ENCODE measurements around the gene OR11A1. TPM values are rescaled to one million over a fixed set of nuclear protein-coding genes. Genes with fewer than 3 reads are reported as not detected.

Gene OR11A1
- total RNA-seq, 2 experiments from 2014 or later = not detected

- ChIA-PET POLR2A (no interaction called here), CTCF (no interaction called here)
- ATAC-seq (ENCODE audit: poor library complexity) (no peak), DNase-seq (no peak)
- H3K27me3 ChIP-seq (ENCODE audit: control insufficient read depth in 1 of 2, insufficient read depth in 2 of 2, low read length in 2 of 2) = peaks cover 10 to 13% of the 10 kb centered on the region in 2 experiments
- no peaks in the 10 kb centered on the region for H3K4me1 Mint-ChIP-seq (ENCODE audit: low read depth)
- TF ChIP-seq CTCF (IDR thresholded peaks at IDR 0.05) = no peak
- no peaks in the 10 kb centered on the region for H3K9me3 ChIP-seq (ENCODE audit: control insufficient read depth in 1 of 2, insufficient read depth in 1 of 2, low read length in 2 of 2)
- H3K27ac ChIP-seq (ENCODE audit: low read depth in 1 of 2, low read length in 2 of 2) = no peak within 1 kb of the TSS
- no peaks in the 10 kb centered on the region for H3K36me3 ChIP-seq (ENCODE audit: insufficient read depth, low read length)
- no peaks in the 10 kb centered on the region for H3K9me3 Mint-ChIP-seq
- no peak within 1 kb of the TSS for H3K4me3 Mint-ChIP-seq
- peaks cover 53% of the 10 kb centered on the region for H3K27me3 Mint-ChIP-seq
- no peak within 1 kb of the TSS for H3K27ac Mint-ChIP-seq
- H3K4me1 ChIP-seq (ENCODE audit: insufficient read depth, low read length) = no peaks in the 10 kb centered on the region
- H3K36me3 Mint-ChIP-seq (ENCODE audit: low read depth) = no peaks in the 10 kb centered on the region
- no peak within 1 kb of the TSS for H3K4me3 ChIP-seq (ENCODE audit: low read length)
- intact Hi-C loops (cut with DNase I, micrococcal nuclease) = no loop called here
Observed at GRCh38 chr6:29487660-29488059, 30.8 kb upstream of the OR11A1 start, which contains the start of gene MAS1L. Gene MAS1L (minus strand): TSS chr6:29487956. CDS start chr6:29487902, 54 bp downstream.

GRCh38 chr6:29487131-29487530, 30.3 kb upstream of the OR11A1 start:
- no peak for TF ChIP-seq CTCF (IDR thresholded peaks at IDR 0.05)
- Histone ChIP-seq H3K9me3 (ENCODE audit: control insufficient read depth in 1 of 2, insufficient read depth in 1 of 2, low read length in 2 of 2) (no peaks in the 10 kb centered on the region), H3K27ac (ENCODE audit: low read depth in 1 of 2, low read length in 2 of 2) (no peak overlapping the region), H3K4me1 (ENCODE audit: insufficient read depth, low read length) (no peaks in the 10 kb centered on the region), H3K36me3 (ENCODE audit: insufficient read depth, low read length) (no peaks in the 10 kb centered on the region), H3K27me3 (ENCODE audit: control insufficient read depth in 1 of 2, insufficient read depth in 2 of 2, low read length in 2 of 2) (peaks cover 10 to 13% of the 10 kb centered on the region in 2 experiments), H3K4me3 (ENCODE audit: low read length) (no peak overlapping the region)
- ATAC-seq (ENCODE audit: poor library complexity) = no peak
- DNase-seq = no peak
- ChIA-PET CTCF (no interaction called here), POLR2A (no interaction called here)
- H3K27ac Mint-ChIP-seq = no peak overlapping the region
- no peaks in the 10 kb centered on the region for H3K4me1 Mint-ChIP-seq (ENCODE audit: low read depth)
- H3K27me3 Mint-ChIP-seq = peaks cover 56% of the 10 kb centered on the region
- intact Hi-C loops (cut with DNase I, micrococcal nuclease) = no loop called here
- H3K36me3 Mint-ChIP-seq (ENCODE audit: low read depth) = no peaks in the 10 kb centered on the region
- H3K4me3 Mint-ChIP-seq = no peak overlapping the region
- peaks cover 2% of the 10 kb centered on the region for H3K9me3 Mint-ChIP-seq

GRCh38 chr6:29486577-29486976, 29.7 kb upstream of the OR11A1 start:
- no peaks in the 10 kb centered on the region for H3K4me1 Mint-ChIP-seq (ENCODE audit: low read depth)
- H3K9me3 Mint-ChIP-seq = peaks cover 5% of the 10 kb centered on the region
- Histone ChIP-seq H3K27me3 (ENCODE audit: control insufficient read depth in 1 of 2, insufficient read depth in 2 of 2, low read length in 2 of 2) (peaks cover 10 to 13% of the 10 kb centered on the region in 2 experiments), H3K36me3 (ENCODE audit: insufficient read depth, low read length) (no peaks in the 10 kb centered on the region), H3K27ac (ENCODE audit: low read depth in 1 of 2, low read length in 2 of 2) (no peak overlapping the region), H3K9me3 (ENCODE audit: control insufficient read depth in 1 of 2, insufficient read depth in 1 of 2, low read length in 2 of 2) (no peaks in the 10 kb centered on the region), H3K4me3 (ENCODE audit: low read length) (no peak overlapping the region), H3K4me1 (ENCODE audit: insufficient read depth, low read length) (no peaks in the 10 kb centered on the region)
- intact Hi-C loops (cut with DNase I, micrococcal nuclease) = no loop called here
- no peaks in the 10 kb centered on the region for H3K36me3 Mint-ChIP-seq (ENCODE audit: low read depth)
- no peak overlapping the region for H3K27ac Mint-ChIP-seq
- ATAC-seq (ENCODE audit: poor library complexity) (no peak), DNase-seq (no peak)
- ChIA-PET CTCF (no interaction called here), POLR2A (no interaction called here)
- no peak overlapping the region for H3K4me3 Mint-ChIP-seq
- peaks cover 60% of the 10 kb centered on the region for H3K27me3 Mint-ChIP-seq
- TF ChIP-seq CTCF (IDR thresholded peaks at IDR 0.05) = no peak
